HL-60 (cell line): Measurements from ENCODE around the gene OR52E4.

ENCODE experiments used
- DNase-seq, 2 experiments: peaks; one replicate each; pipeline ENCODE4 v3.0.0-alpha.2; 2010 to 2020; ENCODE audit warnings: low read depth in 1 of 2, low spot score in 1 of 2
- H3K27ac ChIP-seq: fragments of 250-450 bp; sonication (Bioruptor Pico); replicated peaks from 2 replicates; pipeline ENCODE4 v1.5.1; 2020; ENCODE audit warnings: mild to moderate bottlenecking, moderate library complexity
- H3K27me3 ChIP-seq: fragments of 250-450 bp; sonication (Bioruptor Pico); 2 replicates; pipeline ENCODE4 v1.5.1; 2021; ENCODE audit warnings: mild to moderate bottlenecking, moderate library complexity; ENCODE audit not compliant: insufficient read depth, poor library complexity, severe bottlenecking
- H3K4me3 ChIP-seq: replicated peaks from 2 replicates; pipeline ENCODE4 v1.5.1; 2011; ENCODE audit warnings: mild to moderate bottlenecking, control low read depth, low read length; ENCODE audit not compliant: insufficient read depth
- GABPA ChIP-seq: IDR thresholded peaks from 2 replicates; pipeline ENCODE4 v1.6.1; 2012; ENCODE audit warnings: low read depth
- POLR2AphosphoS5 ChIP-seq: IDR thresholded peaks from 2 replicates; pipeline ENCODE4 v1.6.1; 2012; ENCODE audit warnings: low read depth
- REST ChIP-seq: IDR thresholded peaks from 2 replicates; pipeline ENCODE4 v1.6.1; 2012; ENCODE audit warnings: low read depth; ENCODE audit not compliant: insufficient replicate concordance
- SPI1 ChIP-seq: IDR thresholded peaks from 2 replicates; pipeline ENCODE4 v1.6.1; 2012; ENCODE audit warnings: low read depth, mild to moderate bottlenecking, borderline replicate concordance
- TF ChIP-seq, protein P1 (sequence below): IDR thresholded peaks from one replicate; pipeline ENCODE4 v1.5.1; 2011; ENCODE audit warnings: low read length, control low read depth, inconsistent platforms; ENCODE audit not compliant: insufficient read depth

Gene OR52E4

DNA sequence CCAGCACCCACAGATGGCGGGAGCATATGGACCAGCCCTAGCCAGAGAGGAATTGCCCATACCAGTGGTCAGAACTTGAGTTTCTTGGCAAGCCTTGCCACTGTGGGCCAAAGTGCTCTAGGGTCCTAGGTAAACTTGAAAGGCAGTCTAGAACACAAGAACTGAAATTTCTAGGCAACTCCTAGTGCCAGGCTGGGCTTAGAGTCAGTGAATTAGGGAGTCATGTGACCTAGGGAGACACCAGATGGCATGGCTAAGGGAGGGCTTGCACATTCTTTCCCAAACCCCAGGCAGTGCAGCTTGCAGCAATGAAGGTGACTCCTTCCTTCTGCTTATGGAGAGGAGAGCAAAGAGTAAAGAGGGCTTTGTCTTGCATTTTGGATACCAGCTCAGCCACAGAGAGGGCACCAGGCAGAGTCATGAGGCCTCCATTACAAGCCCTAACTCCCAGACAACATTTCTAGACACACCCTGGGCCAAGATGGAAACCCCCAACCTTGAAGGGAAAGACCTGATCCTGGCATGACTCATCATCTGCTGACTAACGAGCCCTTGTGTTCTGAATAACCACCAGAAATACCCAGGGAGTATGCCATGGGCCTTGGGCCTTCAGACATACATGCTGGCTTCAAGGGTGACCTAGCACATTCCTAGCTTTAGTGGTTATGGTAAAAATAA is 42.5 kb downstream of the OR52E4 start:
- TF ChIP-seq SPI1 (no peak), REST (no peak), GABPA (no peak), POLR2AphosphoS5 (no peak)
- TF ChIP-seq, protein P1, sequence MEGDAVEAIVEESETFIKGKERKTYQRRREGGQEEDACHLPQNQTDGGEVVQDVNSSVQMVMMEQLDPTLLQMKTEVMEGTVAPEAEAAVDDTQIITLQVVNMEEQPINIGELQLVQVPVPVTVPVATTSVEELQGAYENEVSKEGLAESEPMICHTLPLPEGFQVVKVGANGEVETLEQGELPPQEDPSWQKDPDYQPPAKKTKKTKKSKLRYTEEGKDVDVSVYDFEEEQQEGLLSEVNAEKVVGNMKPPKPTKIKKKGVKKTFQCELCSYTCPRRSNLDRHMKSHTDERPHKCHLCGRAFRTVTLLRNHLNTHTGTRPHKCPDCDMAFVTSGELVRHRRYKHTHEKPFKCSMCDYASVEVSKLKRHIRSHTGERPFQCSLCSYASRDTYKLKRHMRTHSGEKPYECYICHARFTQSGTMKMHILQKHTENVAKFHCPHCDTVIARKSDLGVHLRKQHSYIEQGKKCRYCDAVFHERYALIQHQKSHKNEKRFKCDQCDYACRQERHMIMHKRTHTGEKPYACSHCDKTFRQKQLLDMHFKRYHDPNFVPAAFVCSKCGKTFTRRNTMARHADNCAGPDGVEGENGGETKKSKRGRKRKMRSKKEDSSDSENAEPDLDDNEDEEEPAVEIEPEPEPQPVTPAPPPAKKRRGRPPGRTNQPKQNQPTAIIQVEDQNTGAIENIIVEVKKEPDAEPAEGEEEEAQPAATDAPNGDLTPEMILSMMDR: no peak
- Histone ChIP-seq H3K27me3 (no peaks in the 10 kb centered on the region), H3K27ac (no peak overlapping the region), H3K4me3 (no peak overlapping the region)
- no peak for DNase-seq

- Histone ChIP-seq H3K4me3 (no peak overlapping the region), H3K27ac (no peak overlapping the region), H3K27me3 (no peaks in the 10 kb centered on the region)
- TF ChIP-seq, protein P1: no peak
- TF ChIP-seq SPI1 (no peak), GABPA (no peak), POLR2AphosphoS5 (no peak), REST (no peak)
- DNase-seq: no peak
These were observed 43.0 kb downstream of the OR52E4 start for GRCh38 chr11:5923427-5923776.

DNA sequence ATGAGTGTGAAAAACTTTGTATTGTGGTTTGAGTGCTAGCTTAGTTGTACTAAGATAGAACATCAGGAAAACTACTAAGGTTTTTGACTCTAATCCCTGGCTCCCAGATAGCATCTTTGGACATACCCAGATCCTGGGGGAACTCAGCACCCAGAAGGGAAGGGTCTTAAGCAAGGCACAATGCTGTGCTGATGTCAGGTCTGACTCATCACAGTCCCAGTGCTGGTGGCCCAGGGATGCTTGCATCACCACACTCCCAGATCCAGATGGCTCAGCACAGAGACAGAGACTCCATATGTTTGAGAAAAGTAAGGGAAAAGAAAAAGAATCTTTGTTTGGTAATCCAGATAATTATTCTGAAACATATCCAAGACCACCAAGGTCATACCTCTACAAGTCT is 43.4 kb downstream of the OR52E4 start:
- Histone ChIP-seq H3K4me3 (no peak overlapping the region), H3K27ac (no peak overlapping the region), H3K27me3 (no peaks in the 10 kb centered on the region)
- no peak for DNase-seq
- no peak for TF ChIP-seq GABPA
- no peak for TF ChIP-seq SPI1
- TF ChIP-seq POLR2AphosphoS5: no peak
- TF ChIP-seq, protein P1: no peak
- TF ChIP-seq REST: no peak
